IPS DF 4.7 (cell line): Measurements from ENCODE around the gene ITGA3.

Experiments
- DNase-seq: peaks from one replicate; pipeline ENCODE4 v3.0.0-alpha.2; 2013; ENCODE audit warnings: low spot score; ENCODE audit errors: extremely low read depth

ITGA3 gene

DNA sequence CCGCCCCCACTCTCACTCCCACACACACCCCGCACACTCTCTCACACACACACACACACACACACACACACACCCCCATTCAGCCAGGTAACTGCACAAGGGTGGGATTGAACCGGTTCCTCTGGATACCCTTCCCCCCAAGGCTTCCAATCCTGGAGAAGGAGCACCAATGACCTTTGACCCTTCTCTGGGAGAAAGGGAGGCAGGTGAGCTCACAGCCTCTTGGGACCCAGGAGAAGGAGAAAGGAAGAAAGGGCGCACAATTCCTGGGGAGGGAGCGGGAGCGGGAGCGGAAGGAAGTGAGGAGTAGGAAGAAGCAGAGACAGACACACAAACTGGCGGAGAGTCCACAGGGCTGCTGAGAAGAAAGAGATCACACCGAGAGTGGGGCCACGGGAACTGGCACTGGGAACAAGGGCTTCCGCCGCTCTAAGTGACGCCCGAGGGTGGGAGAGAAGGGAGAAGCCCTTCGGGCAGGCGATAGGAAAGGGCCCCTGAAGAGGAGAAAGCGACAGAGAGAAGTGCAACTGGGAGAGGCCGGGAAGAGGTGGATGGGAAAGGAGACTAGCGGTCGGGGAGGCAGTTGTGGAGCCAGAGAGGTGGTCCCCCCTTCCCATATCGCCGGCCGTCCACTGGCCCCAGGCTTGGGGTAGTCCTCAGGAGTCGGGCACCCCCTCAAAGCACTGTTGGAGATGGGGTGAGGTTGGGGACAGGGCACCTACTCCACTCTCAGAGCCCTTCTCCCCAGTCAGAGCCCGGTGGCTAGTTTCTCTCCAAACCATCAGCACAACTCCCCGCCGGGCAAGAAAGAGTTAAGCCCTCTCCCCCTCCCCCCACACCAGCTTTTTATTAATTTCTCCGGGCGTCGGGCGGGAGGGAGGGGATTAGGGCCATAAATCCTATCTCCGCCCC lies 72.8 kb downstream of the ITGA3 start:
- no peak for DNase-seq

DNA sequence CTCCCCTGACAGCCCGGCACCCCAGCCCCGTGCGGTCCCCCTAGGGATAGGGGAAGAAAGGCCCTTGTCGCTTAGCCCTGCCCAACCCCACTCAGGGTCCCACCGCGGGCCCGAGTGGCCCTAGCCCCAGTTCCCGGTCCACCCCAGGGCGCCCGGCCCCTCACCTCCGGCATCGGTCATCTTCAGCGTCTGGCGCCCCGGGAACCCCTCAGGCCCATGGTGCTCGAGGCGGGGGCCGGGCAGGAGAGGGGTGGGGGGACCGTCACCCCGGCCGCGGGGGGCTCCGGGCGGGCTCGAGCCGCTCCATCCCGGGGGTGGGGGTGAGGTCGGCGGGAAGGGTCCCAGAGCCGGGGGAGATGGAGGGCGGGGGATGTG lies 73.4 kb downstream of the ITGA3 start:
- no peak for DNase-seq

DNA sequence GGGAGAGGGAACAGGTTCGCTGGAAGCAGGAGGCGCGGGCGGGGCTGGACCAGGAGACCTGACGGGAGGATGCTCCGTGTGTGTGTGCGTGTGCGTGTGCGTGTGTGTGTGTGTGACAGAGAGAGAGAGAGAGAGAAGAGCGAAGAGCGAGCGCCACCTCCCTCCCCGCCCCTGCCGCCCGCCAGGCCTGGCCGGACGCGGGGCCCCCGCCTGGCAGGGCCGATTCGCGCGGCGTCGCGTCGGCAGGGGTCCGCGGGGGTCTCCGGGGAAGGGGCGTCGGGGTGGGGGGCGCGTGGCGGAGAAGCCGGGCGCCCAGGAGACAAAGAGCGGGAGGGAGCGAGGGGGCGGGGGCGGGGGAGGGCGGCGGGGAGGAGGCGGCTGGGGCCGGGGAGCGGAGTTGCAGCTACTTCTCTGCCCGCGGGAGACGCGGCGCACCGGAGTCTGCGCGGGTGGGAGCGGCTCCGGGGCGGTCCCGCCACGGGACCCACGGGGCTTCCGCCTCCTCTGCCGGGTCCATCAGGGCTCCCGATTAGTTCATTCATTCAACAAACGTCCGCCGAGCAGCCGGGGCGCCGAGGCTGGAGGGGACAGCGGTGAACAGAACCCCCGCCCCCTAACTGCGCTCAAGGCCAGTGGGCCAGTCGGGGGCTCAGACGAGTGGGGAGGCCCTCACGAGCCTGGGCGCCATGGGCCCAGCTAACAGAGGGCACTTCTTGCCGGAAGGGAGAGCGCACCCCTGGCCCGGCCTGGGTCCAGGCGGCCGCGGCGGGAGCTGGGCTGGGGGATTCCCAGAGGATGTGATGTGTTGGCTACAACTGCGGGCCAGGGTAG lies 74.0 kb downstream of the ITGA3 start, which contains the start of gene SAMD14:
SAMD14 (minus strand) TSS at position 433 of the 831 bp plus-strand sequence. CDS start 5,201 bp downstream, outside the sequence.
- no peak for DNase-seq

DNA sequence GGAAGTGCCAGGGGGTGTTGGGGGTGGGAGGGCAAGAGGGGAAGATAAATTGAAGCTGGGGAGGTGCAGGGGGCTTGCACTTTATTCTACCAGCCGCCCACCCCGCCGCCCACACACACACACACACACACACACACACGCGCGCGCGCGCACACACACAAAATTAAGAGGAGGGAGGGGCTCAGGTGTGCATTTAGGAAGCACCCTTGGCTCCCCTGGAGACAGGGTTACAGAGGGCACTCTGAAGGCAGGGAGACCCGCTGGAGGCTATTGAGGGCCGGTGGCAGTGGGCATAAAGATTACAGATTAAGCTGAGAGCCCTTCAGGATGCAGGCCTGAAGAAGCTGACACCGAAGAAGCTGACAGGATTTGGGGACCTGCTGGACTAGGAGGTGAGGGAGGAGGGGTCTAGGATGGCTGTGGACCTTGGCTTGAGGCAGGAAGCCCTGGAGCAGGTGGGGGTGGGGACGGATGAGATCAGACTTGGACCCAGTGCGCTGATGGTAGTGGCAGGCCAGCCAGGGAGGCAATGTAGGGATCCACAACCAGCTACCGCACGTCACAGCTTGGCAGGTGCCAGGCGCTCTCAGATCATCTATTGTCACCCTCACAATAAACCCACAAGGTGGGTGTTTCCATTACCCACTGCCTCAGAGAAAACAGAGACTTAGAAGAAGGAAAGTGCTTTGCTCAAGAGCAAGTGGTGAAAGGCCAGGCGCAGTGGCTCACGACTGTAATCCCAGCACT lies 74.8 kb downstream of the ITGA3 start:
- DNase-seq, result no peak

DNA sequence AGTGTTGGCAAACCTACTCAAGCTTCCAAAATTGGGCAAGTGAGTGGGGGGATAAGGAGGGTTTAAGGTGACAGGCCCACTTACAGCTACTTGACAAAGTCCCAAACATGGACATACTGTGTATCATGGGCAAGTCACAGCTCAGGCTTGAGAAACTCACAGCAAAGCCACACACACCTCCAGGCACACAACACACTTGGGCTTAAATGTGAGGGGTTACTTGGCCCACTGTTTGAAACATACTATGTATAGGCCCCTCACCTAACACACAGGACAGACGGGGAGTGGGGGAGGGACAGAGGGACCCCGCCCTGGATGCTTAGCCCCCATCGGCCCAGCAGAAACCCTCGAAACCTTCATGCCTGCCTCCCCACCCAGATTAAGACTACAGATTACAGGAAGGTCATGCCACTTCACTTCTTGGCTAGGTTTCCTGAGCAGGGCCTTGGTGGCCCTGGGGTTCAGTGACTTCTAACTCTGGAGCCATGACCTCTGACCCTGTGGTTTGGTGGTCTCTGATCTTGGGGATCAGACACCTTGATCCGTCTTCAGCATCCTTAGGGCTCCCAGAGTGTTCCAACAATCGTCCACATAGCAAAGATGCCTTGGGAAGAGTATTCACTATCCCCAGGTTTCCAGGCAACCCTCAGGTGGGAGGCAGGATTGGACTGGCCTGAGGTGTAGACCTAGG lies 76.3 kb downstream of the ITGA3 start:
- no peak for DNase-seq

DNA sequence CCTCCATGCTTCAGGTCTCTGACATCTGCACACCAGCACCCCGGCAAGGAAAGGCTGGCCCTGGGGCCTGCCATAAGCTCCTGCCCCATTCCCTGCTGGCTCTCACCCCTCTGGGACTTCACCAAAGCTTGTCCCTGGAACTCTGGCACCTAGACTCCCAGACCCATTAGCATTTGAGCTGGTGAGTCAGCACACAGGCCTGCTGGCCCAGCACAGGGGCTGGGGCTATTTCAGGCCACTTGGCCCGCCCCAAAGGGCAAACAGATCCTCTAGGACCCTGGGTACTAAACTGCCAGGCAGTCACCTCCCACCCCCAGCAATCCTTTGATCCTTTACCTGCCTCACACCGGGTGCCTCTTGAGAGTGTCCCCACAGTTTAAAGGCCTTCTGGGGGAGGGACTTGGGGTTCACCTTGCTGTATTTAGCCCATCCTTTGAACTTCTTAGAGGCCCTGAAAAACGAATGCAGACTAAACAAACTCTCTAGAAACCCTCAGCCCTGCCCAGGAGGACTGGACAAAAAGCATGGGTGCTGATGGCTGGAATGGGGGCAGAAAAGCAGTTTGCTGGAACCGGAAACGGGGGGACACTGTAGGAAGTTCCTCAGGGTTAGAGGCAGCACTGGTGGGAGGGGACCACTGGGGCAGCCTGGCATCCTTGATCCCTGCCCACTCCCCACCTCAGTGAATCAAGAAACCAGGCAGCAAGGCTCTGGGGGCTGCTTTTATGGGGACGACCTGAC lies 77.3 kb downstream of the ITGA3 start:
- DNase-seq, result no peak

DNA sequence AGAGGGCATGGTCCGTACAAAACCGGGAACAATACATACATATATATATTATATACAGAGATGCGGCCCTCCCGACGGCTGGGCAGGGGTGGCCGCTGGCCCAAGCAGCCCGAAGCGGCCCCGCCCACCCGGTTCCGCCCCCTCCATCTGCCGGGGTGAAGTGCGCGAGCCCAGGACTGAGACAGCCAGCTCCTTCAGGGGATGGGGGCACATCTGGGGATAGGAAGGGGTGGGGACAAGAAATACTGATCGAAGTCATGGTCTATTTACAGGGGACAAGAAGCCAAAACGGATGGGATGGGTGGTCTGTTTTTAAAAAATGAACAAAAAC lies 77.8 kb downstream of the ITGA3 start:
- DNase-seq, result no peak

DNA sequence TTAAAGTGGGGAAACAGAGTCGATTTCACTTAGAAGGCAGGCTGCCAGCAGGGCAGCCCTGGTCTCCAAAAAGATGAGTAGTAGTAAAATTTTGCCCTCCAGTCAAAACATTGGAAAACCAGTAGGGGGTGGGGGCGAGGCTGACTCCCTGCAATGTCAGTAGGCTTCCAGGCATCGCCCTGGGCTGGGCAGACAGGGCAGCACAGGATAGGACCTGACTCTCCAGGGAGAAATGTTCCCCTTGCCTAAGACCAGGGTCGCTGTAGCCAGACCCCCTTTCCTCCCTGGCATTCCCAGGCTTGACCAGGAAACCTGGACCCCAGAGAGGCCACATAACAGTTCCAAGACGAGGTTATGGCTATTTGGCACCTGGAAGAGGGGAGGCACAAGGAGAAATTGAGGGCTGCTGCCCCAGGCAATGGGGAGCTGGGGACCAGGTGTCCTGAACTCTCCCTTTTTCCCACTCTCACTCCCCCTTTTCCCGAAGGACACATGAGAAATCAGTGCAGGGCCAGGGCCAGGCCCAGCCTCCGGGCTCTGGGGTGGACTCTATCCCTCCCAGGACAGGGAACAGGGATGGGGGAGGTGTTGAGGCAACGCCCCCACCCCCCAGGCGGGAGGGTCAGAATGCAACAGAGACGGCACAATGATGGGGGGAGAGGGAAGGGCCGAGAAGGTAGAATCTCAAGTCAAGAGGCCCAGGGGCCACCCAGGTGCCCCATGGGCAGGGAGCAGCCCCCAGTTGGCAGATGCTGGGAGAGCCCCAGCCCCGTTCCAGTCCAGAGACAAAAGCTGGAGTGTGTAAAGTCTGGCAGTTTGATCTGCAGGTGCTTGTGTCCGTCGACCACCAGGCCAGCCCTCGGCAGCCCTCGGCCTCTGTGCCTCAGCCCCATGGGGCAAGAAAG lies 78.5 kb downstream of the ITGA3 start:
- no peak for DNase-seq

DNA sequence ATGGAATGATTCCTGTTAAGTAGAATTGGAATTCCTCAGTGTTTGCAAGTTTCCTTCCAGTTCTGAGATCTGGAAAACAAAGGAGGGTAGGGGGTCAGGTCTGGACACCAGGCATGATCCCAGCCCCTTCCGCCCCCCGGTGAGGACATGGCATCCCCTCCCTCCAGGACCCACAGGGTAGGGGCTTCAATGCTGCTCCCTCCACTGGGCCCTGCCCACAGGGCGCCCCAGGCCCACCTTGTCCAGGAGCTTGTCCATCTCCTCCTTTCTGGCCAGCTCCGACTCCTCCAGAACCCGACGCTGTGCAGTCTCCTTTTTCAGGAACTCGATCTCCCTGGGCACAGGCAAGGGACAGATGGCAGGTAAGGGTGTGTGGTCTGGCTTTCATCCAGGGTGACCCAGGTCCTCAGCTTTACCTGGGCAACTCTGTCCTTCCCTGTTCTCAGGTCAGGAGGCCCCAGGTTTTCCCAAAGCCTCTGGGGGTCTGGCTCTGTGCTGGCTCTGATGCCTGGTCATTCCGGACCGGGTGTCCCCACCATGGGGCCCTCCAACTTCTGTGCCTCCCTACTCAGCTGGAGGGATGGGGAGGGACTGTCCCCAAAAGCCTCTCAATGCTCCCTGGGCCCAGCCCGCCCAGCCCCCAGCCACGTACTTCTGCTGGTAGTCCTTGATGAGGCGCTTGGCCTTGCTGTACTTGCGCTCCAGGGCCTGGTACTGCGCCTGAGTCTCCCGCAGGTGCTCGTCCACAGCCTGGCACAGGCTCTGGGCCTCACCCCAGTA lies 79.6 kb downstream of the ITGA3 start:
- DNase-seq, result no peak

DNA sequence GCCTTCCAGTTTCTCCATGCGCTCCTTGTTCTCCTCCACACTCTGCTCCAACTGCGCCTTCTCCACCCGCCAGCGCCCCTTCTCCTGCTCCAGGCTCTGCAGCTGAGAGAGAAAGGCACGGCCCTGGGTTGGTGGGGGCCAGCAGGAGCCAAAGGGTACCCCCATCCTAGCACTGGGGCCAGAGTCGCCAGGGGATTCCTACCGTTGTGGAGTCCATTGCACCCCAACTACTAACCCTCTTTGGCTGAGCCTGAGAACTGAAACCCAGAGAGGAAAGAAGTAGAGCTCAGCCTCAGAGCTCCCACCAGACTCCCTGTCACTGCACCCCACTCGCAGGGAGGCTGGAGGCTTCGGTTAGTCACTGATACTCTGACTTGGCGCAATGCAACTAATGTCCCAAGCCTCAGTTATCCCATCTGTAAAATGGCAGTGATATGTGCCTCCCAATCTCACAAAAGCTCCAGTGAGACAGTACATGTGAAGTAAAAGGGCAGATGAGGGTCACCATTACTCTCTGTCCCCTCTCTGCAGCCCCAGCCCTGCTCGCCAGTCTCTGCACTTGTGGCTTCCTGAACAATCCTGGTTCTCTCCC lies 80.3 kb downstream of the ITGA3 start:
- no peak for DNase-seq

DNA sequence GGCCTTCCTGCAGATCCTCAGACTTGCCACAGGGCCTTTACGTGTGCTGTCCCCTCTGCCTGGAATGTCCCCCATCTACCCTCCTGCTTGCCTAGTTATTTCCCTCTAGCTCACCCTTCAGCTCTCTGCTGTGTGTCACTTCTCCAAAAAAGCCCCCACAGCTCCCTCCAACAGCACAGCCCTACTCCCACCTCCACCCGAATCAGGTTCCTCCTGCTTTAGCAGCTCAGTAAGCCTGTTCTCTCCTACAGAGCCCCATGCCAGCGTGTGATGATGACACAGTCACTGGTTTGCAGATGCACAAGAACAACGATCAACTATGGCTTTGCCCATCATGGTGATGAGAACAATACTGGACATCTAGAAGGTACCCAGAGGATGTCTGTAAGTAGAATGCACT lies 81.1 kb downstream of the ITGA3 start:
- DNase-seq, result no peak

DNA sequence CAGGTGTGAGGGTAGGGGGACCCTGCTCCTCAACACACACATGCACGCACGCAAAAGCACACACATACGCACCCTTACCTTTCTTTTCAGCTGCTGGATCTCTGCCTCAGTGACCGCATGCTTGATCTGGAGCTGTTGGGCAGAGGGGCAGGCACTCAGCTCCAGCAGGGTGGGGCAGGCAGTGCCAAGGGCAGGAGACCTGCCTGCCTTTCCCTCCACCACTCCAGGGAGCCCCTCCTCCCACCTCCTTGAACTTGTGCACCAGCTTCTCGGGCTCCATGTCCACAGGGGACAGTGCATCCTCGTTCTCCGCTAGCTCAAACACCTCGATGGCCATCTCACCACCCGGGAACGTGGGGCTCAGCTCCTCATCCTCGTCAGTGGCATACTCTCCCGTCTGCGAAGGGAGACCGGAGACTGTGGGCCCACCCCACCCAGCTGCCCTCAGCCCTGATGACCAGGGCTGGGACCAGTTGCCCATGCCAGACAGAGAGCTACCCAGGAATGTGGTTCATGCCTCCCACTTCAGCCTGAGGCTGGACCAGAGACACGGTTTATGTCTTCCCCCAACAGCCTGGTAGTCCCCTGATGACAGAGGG lies 83.4 kb downstream of the ITGA3 start:
- DNase-seq, result no peak
